EH (cell line): Measurements from ENCODE around the gene PLPPR2.
"Not testable (repeated sequence)": the region's sequence is repeated elsewhere in the genome, so short reads cannot be mapped to it uniquely, and the experiment has no call there.

ENCODE experiments used
- DNase-seq: peaks from one replicate; pipeline ENCODE4 v3.0.0-alpha.2; 2015; ENCODE audit warnings: low read depth

The PLPPR2 gene, protein sequence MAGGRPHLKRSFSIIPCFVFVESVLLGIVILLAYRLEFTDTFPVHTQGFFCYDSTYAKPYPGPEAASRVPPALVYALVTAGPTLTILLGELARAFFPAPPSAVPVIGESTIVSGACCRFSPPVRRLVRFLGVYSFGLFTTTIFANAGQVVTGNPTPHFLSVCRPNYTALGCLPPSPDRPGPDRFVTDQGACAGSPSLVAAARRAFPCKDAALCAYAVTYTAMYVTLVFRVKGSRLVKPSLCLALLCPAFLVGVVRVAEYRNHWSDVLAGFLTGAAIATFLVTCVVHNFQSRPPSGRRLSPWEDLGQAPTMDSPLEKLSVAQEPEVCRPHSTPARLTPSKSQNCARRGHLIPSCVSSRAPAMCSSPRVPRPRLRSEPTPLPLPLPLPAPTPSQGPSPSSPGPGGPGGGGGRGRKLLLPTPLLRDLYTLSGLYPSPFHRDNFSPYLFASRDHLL

GRCh38 chr19:11355160-11356073 is at the start of gene PLPPR2:
TSS of gene PLPPR2 (plus strand) at chr19:11355432. CDS start at chr19:11357674, 2,242 bp downstream.
- DNase-seq, result peak; percentile 92

DNA sequence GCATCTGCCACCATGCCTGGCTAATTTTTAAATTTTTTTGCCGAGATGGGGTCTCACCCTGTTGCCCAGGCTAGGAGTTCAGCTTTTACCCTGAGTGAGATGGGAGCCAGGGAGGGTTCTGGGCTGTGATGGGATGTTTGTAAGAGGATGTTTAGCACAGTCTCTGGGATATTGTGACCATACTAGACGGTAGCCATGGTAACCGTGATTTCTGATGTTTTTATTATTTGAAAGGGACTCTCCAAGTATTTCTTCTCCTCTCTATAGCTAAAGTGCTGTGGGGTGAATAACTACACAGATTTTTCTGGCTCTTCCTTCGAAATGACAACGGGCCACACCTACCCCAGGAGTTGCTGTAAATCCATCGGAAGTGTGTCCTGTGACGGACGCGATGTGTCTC is 48.9 kb upstream of the PLPPR2 start:
- DNase-seq, result no peak

- not testable (repeated sequence) for DNase-seq
Measured at GRCh38 chr19:11320278-11320995, 34.8 kb upstream of the PLPPR2 start.

GRCh38 chr19:11321191-11322126 is 33.8 kb upstream of the PLPPR2 start:
- no peak for DNase-seq

DNA sequence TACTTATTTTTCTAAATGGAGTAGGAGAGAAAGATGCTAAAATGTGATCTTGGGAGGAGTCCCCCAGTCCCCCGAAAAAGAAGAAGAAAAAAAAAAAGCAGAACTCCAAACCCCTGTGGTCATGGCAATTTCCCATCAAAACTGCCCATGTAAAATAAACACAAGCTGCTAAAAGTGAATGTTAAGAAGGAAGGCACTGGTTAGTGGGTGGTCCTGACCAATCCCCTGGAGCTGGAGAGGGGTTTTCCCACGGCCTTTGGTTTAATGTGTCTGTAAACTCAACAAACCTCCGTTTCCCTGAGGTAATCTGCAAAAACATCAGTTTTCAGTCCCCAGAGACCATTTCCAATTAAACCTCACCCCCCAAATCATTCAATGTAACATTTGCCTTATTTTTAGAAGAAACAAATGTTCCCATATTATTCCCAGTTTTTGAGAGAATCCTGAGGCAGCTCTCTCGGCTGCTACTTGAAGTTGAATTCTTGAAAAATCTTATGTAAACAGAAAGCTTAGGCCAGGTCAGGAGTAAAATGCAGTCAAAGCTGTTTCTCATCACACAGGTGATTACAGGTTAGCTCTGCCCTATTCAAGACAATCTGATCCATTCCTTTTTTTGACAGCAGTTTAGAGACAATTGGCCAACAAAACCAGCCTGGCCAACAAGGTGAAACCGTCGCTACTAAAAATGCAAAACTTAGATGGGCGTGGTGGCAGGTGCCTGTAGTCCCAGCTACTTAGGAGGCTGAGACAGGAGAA is 32.8 kb upstream of the PLPPR2 start:
- DNase-seq, result no peak

- DNase-seq, result peak; percentile 25
Measured at GRCh38 chr19:11323601-11324078, 31.6 kb upstream of the PLPPR2 start.

- DNase-seq, result peak; percentile 96
Measured at GRCh38 chr19:11324079-11324661, 31.1 kb upstream of the PLPPR2 start.

GRCh38 chr19:11324748-11325389 is 30.4 kb upstream of the PLPPR2 start:
- DNase-seq, result no peak

- no peak for DNase-seq
Measured at GRCh38 chr19:11325544-11325943, 29.7 kb upstream of the PLPPR2 start.

- no peak for DNase-seq
Measured at GRCh38 chr19:11330127-11330526, 25.1 kb upstream of the PLPPR2 start.

DNA sequence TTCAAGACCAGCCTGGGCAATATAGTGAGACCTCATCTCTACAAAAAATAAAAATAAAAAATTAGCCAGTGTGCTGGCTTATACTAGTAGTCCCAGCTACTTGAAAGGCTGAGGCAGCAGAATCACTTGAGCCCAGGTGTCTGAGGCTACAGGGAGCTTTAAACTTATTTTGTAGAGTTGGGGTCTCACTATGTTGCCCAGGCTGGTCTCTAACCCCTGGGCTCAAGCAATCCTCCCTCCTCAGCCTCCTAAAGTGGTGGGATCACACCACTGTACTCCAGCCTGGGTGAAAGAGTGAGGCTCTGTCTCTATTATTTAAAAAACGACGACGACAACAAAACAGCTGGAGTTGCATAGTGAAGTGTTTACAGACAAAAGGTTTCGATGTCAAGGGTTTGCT is 23.7 kb upstream of the PLPPR2 start:
- DNase-seq, result no peak

GRCh38 chr19:11332822-11333221 is 22.4 kb upstream of the PLPPR2 start:
- no peak for DNase-seq

- DNase-seq, result peak; percentile 44
Measured at GRCh38 chr19:11333838-11334237, 21.4 kb upstream of the PLPPR2 start.

- DNase-seq, result no peak
Measured at GRCh38 chr19:11335449-11336146, 19.6 kb upstream of the PLPPR2 start.

DNA sequence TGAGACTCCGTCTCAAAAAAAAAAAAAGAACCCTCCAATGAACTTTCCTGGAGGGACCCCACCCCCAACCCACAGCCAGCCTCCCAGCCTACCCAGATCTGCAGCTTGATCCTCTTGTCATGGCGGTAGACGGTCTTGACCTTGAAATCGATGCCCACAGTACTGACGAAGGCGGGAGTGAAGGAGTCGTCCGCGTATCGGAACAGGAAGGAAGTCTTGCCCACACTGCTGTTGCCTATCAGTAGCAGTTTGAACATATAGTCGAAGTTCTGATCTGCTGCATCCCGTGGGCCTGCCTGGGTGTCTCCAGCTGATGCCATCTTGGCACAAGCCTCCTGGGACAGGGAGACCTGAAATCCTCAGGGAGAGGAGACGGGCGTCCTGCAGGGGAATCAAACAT is 18.2 kb upstream of the PLPPR2 start:
- DNase-seq, result no peak

- no peak for DNase-seq
Measured at GRCh38 chr19:11338121-11338520, 17.1 kb upstream of the PLPPR2 start.

DNA sequence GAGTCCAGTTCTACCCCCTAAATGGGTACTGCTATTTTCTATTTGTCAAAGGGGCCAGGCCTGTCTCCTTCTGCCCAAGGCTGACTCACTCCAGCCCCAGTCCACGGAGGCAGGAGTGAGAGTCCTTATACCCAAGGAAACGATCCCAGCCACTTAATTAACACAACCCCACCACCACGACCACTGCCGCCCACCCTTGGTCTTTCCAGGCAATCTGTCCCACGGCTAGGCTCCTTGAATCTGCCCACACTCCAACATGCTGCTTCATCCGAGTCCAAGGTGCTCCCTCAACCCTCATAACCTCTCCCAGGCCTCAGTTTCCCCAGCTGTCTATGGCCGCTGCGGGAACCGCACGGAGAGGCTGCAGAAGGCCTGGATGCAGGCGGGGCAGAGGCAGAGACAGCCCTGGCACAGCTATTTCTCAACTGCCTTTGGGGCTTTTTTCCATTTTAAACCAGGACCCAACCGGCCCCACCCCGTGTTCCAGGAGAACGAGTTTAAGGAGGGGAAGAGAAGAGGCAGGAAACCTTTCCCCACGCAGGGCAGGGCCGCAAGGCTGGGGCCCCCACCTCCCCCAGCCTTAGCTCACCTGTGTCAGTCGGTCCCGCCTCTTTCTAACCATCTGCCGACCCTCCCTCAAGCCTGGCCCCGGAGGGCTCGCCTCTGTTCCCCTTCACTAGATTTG is 16.5 kb upstream of the PLPPR2 start:
- no peak for DNase-seq
